GM21529 (cell line): ENCODE results near the gene SLC35B1.

Experiments used
- ATAC-seq: cut with Tn5 transposase; IDR thresholded peaks from one replicate; pipeline ENCODE4 v1.9.1; 2021; ENCODE audit not compliant: unreplicated experiment

Gene SLC35B1, protein sequence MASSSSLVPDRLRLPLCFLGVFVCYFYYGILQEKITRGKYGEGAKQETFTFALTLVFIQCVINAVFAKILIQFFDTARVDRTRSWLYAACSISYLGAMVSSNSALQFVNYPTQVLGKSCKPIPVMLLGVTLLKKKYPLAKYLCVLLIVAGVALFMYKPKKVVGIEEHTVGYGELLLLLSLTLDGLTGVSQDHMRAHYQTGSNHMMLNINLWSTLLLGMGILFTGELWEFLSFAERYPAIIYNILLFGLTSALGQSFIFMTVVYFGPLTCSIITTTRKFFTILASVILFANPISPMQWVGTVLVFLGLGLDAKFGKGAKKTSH

DNA sequence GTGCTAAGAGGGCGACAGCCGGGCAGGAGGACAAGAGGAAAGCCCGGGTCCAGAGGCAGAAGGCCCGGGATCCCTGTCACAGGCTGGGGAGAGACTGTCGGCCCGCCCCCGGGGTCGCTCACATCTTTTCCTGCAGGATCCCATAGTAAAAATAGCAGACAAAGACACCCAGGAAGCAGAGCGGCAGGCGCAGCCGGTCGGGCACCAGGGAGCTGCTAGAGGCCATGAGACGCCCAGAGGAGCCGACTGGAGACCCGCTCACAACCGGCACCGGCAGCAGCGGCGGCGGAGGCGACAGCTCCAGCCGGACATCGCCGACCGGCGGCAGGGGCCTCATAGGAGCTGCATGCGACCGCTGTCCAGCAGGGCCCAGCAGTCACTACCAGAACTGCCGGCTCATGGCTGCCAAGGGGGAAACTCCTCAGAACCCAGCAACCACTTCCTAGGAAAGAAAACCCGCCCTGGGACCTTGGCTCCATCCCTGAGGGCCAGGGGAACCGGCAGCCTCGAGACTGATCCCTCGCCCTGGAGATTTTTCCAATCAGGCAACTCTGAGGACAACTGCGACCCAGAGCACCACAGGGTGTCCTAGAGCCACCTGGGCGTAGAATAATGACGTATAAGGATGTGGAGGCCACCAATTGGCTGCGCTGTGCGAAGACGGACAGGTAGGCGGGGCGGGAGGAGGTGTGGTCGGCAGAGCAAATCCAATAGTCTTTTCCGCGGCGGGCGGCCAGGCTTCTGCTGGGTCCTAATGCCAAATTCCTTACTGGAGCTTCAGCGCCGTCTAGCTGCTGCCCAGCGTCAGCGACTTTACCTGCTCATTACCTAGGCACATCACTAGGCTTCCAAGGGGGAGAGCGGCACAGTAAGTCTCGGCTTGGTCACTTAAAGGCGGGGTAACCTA, at the start of gene SLC35B1:
SLC35B1 (minus strand) TSS at position 357 of the 907 bp plus-strand sequence; CDS start at position 226, 131 bp downstream.
- peak; percentile 87 for ATAC-seq

DNA sequence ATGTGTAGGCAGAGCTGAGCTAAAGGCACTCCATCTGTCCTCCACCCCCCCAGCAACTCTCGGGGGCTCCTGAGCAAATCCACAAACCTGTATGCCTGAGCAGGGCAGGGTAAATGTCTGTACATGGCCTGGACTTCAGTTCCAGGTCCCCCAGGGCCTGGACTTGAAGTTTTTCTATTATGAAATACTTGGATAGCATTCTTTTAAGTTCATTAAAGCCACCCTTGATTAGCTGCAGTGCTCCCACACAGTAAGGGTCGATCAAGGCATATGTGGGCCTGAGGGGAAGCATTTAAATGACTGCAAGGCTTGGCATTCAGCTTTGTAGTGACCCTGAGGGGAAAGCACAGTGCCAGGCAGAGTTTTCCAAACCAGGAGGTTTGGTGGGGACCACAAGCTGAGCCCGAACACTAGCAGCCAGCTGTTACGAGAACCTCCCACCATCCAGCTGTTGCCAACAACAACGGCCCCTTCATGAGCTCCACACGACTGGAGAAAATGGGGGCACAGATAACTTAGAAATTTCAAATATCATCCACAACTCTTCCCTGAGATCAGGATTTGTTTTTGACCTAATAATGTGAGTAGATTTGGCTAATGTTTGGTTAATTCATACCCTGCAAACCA, 49.5 kb upstream of the SLC35B1 start:
- no peak for ATAC-seq

DNA sequence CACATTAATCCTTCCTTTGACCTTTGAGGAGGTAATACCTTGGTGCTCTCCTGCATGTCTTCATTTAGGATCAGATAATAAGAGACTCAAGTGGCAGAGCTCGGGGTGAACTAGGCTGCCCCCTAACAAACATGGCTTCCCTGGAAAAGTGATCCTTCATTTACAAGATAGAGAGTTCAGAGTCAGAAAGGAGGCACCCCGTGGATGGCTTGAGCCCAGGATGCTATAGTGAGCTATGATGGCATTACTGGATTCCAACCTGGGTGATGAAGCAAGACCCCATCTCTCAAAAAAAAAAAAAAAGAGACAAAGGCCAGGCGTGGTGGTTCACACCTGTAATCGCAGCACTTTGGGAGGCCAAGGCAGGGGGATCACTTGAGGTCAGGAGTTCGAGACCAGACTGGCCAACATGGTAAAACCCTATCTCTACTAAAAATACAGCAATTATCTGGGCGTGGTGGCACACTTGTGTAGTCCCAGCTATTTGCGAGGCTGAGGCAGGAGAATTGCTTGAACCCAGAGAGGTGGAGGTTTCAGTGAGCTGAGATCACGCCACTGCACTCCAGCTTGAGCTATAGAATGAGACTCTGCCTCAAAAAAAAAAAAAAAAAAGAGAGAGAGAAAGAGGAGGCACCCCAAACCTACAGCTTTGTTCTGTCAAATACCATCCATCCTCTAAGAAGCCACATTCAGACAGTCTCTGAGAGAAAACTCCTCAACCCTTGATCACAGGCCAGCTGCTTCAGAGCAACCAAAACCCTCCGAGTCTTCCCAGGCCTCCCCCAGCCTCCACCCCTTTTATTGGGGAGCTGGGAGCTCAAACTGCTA, 48.8 kb upstream of the SLC35B1 start:
- no peak for ATAC-seq

DNA sequence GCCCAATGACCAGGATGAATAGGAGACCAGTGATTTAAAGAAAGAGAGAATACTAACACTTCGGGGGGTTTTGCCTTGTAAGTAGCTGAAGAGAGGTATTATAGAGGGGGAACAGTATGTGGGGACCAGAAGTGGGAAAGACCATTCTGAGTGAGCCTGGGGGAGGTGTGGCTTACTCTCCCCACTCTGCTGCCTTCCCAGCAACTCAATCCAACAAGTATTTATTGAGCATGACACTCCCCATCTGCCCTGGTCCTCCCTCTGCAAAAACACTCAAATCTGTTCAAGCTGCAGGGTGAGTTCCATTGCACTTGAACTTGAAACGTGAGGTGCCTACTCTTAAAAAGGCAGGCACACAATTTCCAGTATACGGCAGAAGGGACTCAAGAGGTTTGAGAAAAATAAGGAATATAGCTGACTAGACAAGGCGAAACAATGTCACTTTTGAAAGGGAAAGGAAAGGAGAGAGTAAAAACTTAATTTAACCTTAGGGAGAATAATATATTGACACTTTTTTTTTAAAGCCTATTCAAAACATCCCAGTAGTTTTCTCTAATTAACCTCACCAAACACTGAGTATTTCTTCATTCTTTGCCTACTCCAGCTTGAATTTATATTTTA, 48.0 kb upstream of the SLC35B1 start:
- no peak for ATAC-seq

DNA sequence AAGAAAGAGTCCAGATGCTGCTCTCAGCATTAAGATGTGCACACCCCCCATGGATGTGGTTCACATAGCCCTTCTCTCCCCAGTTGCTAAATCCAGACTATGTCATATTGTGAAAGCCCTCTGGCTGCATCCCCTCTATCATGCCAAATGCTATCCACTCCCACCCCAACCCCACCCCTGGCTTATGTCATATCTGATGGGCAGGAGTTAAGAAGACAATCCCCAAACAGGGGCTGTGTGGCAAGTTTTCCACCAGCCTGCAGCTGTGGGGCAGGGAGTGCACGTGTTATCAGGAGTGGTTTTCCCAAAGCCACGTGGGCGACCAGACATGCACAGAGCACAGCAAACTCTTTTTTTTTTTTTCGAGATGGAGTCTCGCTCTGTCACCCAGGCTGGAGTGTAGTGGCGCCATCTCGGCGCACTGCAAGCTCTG, 46.2 kb upstream of the SLC35B1 start:
- no peak for ATAC-seq

DNA sequence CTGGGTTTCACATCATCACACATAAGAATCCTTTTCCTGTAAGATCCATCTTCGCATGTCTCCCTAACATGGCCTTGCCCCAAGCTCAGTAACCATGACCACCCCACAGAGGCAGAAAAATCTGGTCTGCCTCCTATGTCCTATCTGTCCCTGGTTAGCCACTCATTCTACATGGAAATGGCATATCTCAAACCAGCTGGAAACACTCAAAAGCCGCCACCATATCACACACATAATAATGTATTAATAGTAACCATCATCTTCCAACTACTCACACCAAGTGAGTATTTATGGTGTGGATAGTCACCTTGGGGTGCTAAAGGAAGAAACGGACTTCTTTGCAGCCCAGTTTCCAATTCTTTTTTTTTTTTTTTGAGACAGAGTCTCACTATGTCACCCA, 44.7 kb upstream of the SLC35B1 start:
- no peak for ATAC-seq

DNA sequence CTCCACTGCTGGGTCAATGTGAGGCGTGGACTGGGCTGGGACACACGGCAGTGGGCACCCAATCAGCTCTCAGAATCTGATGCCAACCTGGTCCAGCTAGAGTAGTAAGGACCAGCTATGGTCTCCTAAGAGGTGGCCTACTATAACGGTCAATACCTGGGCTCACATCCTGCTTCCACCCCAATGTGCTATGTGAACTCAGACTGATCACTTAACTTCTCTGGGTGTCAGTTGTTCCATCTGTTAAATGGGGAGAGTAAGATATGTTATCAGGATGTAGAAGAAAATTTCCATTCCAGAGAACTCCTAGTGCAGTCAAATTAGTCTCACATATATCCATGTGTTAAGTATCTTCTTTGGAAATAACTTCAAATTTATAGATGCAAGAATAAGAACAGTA, 42.0 kb upstream of the SLC35B1 start:
- ATAC-seq, result no peak

DNA sequence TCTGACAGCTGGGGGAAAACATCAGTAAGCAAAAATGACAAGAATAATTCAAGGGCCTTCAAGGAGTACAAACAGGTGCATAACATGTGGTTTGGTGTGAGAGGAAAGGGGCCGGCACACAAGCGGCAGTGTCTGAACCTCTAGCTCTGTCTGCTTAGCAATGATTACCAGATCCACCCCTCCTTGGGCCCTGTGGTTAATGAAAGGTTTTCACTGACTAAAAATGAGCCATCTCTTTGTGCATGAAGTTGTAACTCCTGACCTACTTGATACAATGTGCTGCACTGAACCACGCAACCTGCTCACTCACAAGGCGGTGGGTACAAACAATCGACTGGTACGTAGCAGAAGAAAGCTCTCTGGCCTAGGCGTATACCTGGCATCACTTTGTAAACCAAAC, 41.0 kb upstream of the SLC35B1 start:
- peak; percentile 76 for ATAC-seq

DNA sequence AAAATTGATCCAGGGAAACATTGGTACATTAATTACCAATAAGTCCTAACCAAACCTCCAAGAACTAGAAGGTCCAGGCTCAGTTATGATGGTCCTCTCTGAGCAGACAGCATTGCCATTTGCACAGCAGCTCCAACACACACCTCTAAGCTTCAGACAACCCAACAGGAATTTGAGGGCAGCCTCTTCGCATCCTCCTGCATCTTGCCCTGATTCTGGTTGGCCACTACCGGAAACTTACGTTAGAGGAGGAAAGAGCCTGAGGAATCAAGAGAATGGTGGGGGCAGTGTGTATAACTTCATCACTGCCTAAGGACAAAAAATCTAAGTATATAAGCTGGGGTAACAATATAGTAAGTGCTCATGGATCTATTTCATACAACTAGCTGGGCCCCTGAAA, 40.5 kb upstream of the SLC35B1 start:
- no peak for ATAC-seq

DNA sequence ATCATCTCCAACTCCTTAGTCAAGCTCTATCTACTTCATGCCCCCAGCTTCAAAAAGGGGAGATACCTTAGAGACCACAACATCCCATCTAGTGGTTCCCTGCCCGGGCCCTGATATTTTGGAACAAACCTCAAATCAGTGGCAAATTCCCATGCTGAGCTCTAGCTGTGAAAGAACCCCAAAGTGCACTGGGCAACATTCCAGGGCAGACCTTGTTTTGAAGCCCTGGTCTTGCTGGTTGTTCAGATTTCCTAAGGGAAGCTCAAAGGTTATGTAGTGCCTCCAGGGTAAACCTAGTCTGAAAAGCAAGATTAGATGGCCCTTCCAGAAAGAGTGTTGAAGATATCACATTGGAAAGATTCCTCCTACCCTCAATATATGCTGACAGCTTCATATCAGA, 39.9 kb upstream of the SLC35B1 start:
- no peak for ATAC-seq

DNA sequence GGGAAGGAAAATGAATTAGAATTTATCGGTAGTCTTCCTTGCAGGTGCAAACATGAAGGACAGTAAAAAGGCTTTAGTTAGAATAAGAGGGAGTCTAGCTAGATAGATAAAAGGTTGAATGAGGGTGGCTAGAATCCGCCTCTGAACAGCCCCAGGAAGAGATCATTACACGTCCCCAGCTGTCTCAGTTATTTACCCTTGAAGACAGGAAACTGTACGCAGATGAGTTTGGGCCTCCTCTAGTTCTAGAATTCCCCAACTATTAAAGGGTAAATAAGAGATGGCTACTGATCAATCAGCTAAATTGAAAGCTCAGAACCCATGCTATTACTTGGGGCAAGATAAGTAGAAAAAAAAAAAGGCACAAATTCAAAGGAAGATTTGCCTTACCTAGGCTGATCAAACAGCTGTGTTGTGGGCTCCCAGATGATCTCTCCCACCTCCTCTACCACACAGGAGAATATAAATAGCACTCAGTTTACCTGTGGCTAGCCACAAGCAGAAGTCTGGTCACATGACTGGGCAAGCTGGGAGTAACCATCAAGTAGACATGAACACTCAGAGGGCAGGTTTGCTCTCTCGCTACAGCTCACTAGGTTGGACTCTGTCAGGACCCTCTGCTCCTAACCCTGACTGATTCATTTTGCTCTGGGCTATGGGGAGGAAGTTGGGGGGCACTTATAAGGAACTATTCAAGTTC, 39.2 kb upstream of the SLC35B1 start:
- peak; percentile 54 for ATAC-seq

DNA sequence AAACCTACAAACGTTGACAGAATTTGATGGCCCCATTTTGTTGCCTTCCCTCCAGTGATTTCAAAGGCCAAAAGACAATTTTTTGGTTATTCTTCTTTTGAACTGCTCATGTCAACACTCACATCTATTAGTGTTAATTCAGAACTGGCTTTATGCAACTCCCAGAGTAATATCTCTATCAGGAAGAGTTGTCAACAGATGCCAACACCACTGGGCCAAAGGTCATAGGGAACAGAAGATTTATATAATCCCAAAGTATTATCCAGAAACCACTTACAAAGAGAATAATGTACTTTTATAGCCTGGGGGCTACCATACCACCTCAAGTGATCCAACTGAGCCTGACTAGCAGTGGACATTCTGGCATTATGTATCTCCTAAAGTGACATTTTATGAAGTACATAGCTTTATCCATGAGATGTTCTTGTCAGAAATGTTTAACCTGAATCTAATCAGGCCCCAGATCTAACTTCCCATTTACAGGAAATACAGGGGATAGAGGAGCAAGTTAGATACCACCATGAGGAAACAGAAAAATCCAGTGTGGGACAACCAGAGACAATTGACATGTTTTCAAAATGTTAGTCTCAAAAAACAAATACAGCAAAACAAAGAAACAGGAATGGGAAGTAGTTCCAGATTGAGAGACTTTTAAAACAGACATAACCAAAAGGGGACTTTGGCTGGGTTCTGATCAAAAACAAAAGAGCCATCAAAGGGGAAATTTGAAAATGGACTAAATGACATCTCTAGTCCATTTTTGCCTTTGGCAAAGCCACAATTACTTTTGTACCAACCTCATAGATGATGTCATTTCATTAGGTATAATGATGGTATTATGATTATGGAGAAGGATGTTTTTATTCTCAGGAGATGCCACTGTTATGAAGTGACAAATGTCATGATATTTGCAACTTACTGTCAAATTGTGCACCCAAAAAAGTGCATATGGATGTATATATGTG, 37.7 kb upstream of the SLC35B1 start:
- no peak for ATAC-seq

DNA sequence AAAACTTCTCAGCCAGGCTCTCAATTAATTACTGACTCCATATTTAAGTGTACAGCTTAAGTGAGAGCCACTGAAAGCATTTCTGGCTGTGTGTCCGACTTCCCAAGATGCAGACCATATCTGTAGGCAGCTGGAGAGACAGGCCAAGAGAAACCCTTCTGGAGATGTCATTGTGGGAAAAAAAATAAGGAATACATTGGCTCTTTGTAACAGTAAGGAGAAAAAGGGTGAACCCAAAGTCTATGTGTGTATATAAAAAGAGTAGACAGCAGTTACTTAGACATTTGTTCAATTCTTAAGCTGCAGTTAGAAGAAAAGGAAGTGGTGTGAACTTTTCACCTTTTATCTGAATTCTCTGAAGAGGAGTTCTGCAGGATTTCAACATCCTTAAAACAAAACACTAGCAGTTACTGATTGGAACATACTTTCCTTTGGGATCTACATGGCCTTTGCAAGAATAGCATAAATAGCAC, 34.4 kb upstream of the SLC35B1 start:
- no peak for ATAC-seq

DNA sequence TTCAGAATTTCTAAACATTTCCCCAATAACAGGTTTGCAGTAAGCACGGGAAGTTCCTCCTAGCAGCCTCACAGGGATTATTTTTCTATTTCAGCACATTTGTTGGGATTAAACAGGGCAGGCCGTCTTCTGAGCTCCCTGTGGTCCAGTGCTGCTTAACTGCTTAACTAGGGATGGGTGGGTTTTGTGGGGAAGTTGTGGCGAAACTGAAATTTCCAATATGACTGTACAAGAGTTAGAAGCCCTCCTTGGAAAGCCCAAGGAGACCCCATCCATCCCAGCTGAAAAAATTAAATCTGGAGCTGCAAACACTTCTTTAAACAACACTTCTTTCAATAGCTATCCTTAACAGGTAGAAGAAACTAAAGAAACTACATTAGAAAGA, 33.9 kb upstream of the SLC35B1 start:
- ATAC-seq, result no peak

DNA sequence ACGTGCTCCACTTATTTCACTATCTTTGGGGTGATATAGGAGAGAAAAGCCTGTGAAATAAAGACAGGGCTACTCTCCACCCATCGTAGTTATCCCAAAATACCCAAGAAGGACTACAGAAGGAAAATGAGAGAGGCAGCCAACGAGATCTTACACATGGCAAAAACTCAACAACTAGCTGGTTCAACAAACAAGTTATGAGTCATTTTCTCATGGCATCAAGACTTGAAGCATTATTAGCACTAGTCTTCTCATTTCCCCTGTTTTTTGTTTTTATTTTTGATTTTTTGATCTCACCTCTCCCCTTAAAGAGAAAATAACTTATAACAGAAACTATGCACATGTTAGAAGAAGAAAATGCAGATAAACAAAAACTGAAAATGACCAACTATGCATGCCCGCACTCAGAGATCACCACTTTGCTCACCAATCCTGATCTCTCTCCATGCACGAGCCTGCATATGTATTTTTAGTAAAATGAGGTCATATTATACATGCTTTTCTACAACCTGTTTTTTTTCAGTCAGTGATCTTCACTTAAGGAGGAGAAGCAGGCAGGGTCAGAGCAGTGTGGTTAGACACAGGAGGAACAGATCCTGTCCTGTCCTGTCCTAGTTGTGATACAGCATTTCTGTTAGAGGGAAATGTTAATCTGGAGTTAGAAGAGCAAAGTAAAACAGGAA, 33.4 kb upstream of the SLC35B1 start:
- ATAC-seq, result peak; percentile 35

DNA sequence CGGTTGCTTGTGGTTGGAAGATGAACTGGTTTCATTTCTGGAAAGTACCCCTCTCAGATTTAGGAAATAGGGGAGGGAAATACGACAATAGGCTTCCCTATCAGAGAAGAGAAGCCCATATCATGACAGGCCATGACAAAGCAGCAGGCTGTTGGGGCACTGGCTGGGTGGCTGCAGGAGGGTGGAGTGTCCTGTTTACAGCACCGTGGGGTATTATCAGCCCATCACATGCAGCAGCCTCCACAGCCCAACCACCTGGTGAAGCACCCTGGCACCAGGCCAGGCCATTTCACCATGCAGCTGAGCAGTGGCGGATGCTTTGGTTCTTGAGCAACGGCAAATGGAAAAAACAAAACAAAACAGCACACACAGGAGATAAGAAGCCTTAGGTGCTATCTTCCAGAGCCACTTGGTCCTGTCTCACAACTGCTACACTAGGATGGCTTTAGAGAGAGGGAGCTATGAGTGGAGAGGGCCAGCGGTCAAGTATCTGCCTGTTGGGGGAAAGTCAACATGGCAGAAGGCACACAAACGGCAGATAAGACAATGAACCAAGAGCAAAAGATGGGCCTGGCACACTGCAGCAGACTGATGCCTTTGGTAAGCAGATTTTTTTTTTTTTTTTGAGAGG, 32.0 kb upstream of the SLC35B1 start:
- peak; percentile 62 for ATAC-seq

DNA sequence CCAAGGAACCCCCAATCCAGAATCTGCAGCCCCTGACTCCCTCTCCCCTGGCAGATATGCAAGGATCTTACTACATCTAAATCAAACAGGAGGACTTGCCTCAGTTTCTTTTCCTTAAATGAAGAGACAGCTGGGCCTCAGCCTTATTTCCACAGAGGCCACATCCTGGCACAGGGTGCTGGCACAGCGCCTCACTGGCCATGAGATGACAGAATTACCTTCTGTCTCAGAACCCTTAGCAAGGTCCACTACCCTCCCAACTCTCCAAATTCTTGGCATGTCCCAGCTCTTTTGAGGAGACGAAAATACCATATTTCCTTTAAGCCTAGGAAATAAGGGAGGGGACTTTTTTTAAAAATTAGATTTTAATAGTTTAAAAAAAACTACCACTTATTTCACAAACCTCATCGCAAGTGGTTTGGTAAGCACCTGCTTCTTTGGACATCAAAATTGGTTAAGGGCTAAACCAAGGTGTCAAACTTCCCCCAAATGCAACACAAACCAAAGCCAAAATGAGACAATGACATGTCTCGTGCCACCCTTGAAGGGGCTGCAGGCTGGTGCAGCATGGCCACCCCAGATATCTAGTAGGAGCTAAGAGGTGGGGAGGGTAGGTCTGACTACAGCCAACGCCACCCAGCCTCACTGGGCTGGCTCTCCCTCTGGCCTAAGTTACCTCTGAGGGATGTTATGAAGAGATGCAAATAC, 30.8 kb upstream of the SLC35B1 start:
- ATAC-seq, result no peak
